Gastroesophageal sphincter (tissue), 3 donors: ENCODE measurements around the gene PCBP3.

ENCODE experiments used
- CTCF ChIP-seq, 4 experiments: fragments of 200-600 bp in 2 of 4; fragments of 450-650 bp in 2 of 4; sonication (generic) in 1 of 4; IDR thresholded peaks; one replicate each; pipeline ENCODE4 v1.5.1; 2017 to 2019; ENCODE audit warnings: antibody characterized with exemption in 4 of 4, mild to moderate bottlenecking in 2 of 4, moderate library complexity in 2 of 4
- POLR2AphosphoS5 ChIP-seq: sonication (generic); formaldehyde crosslinking; IDR thresholded peaks from one replicate; pipeline ENCODE4 v1.6.1; 2017; ENCODE audit warnings: antibody characterized with exemption

GRCh38 chr21:45769896-45770295, 126.4 kb downstream of the PCBP3 start:
- TF ChIP-seq POLR2AphosphoS5, result no peak
- no peak for TF ChIP-seq CTCF (IDR thresholded peaks at IDR 0.05)
